GM21528 (cell line): Measurements from ENCODE around the gene CRYBB1.
"Not testable (repeated sequence)": the region's sequence is repeated elsewhere in the genome, so short reads cannot be mapped to it uniquely, and the experiment has no call there.

Experiments
- ATAC-seq: cut with Tn5 transposase; IDR thresholded peaks from one replicate; pipeline ENCODE4 v1.9.1; 2021; ENCODE audit warnings: mild to moderate bottlenecking, moderate library complexity; ENCODE audit not compliant: unreplicated experiment, low FRiP score

The CRYBB1 gene

DNA sequence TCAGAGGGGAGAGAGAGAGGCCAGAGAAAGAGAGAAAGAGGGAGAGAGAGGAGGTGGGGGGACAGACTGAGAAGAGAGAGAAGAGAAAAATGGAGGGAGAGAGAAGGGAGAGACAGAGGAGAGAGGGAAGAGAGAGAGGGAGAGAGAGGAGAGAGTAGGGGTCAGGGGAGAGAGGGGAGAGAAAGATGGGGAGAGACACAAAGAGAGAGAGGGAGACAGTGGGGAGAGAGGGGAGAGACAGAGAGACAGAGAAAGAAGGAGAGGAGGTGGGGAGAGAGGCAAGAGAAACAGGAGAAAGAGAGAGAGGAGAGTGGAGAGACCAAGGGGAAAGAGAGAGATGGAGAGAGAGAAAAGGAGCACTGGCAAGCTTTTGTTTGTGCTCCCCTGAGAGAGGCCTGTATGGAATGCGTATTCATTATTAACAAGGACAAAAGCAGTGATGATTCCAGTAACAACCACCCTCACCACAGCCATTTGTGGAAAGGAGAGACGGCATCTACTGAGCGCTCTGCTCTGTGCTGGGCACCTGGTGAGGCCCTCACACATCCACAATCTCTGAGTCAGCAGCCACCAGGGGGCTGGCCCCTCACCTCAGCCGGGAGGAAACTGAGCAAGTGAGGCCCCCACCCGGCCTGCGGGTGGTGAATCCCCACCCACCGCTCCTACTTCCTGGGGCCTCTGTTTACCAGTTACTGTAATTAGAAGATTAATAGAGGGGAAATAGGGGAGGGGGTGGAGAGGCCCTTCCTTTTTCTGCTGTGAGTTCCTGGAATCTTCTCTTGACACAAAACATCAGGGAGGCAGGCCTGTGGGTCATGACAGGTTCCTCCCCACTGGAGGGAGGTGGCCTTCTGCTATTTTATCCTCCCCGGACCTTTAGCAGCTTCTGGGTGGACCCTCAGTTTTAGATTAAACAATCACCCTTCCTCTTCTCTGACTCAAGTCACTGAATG is 24.9 kb upstream of the CRYBB1 start:
- no peak for ATAC-seq

DNA sequence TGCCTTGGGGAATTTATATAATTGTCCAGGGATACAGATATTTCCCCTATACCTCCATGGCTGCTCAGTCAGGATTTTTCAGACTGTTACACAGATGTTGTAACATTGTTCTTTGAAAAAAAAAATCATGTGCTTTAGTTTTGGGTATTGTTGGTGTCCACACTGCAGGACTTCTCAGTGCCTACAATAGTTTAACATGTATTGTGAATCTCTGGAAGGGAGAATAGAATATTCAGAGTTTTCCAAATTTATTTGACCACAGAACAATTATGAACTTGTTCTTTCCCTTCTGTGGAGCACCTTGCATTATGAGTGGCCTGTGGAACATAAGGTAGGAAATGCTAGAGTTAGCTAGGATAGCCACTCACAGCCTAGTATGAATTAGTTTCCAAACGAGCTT is 18.5 kb upstream of the CRYBB1 start:
- no peak for ATAC-seq

DNA sequence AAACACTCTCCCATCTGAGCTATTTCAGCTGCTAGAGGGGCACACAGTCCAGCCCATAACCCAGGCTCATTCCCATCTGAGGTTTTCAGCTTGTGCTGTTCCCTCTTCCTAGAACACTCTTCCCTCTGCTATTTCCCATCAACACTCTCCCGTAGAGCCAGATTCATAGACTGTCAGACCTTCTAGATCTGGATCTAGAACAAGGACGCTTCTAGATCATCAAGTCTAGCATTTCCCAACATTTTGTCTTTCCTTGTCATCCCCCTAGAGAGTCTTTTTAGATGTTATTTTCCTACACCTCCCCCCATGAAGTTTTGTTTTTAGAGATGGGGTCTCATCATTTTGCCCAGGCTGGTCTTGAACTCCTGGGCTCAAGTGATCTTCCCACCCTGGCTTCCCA is 17.3 kb upstream of the CRYBB1 start:
- no peak for ATAC-seq

DNA sequence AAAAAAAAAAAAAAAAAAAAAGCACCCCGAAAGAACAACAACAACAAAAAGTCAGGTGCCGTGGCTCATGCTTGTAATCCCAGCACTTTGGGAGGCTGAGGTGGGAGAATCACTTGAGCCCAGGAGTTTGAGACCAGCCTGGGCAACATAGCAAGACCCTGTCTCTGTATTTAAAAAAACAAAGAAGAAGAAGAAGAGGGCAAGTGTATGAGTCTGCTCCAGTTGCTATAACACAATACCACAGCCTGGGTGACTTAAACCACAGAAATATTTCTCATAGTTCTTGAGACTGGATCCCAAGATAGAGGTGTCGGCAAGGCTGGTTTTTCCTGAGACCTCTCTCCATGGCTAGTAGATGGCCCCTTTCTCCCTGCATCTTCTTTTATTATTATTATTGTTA is 16.4 kb upstream of the CRYBB1 start:
- no peak for ATAC-seq

DNA sequence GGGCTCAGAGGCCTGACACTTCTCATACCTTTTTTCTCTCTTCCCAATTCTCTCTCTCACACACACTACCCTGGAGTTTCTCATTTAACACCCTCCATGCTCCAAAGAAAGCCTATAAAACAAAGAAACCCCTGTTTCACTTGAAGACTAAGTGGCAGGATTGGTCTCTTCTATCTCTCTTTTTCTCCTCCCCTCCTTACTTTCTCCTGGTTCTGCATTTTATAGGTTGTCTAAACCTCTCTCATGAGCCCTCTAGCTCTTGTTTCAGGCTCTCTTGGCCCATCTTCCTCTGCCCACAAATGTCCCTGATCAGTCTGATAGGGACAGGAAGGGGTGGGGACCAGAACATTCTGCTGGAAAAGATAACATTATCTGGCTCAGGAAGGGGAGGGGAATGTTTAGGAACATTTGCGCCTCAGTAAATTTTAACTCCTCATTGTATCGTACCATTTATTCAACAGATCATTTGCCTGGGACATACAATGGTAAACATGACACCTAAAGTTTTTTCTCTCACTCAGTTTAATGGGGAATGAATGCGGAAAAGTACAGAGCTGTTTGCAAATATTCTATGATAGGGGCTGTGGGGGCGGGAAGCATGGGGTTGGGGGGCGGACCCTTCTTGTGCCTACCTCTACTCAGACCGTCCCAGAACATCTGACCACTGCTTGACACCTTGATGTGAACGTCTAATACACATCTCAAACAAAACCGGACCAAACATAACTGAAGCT is 14.8 kb upstream of the CRYBB1 start:
- no peak for ATAC-seq

DNA sequence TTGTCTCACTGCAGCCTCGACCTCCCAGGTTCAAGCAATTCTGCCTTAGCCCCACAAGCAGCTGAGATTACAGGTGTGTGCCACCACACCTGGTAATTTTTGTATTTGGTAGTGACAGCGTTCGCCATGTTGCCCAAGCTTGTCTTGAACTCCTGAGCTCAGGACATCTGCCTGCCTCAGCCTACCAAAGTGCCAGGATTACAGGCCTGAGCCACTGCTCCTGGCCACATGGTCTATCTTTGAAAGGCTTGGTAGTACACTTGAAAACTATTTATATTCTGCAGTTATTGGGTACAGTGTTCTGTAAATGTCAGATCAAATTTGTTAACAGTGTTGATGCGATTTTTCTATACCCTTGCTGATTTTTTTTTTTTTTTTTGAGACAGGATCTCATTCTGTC is 13.5 kb upstream of the CRYBB1 start:
- ATAC-seq: no peak

DNA sequence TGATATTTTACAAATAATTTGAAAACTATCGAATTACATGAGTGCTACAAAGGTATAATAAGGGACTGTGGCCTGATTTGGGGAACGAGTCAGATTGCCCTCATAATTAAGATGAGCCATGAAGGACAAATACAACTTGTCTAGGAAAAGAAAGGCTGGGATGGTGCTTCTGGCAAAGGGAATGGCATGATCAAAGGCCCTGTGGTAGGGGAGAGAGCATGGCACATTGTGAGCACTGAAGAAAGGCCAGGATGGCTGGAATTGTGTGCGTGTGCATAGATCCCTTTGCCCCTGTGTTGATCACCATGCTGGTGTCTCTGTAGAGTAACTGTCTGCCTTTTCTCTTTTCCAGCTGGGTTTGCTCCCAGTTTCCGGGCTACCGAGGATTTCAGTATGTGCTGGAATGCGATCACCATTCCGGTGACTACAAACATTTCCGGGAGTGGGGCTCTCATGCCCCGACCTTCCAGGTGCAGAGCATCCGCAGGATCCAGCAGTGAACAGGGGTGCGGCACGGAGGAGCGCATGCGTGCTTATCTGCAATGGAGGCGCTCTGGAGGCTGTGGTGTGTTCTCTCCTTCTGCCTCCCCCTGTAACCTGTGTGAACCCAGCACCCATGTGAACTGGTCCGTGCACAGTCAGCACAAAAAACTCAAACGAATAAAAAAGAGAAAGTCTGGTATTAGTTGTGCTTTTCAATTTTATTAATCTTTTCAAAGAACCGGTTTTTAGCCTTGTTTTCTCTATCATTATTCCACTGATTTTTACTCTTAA is 12.3 kb upstream of the CRYBB1 start:
- ATAC-seq: no peak

DNA sequence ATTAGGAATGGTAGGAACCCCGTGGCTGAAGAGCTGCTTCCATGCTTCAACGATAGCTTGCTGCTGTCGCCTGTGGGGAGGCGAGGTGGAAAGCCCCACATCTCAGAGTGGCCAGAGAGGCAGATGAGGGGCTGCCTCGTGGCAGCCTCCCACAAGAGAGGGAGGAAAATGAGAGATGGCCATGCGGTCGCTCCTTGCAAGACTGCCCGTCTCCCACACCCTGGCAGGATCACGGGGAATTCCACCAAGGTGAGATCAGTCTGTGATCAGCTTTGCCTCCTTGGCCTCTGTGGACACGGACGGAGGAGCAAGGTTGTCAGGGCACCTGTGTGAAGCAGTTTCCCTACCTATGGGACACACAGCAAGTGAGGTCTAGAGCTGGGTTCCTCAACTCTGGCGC is 7.0 kb upstream of the CRYBB1 start:
- ATAC-seq: no peak

DNA sequence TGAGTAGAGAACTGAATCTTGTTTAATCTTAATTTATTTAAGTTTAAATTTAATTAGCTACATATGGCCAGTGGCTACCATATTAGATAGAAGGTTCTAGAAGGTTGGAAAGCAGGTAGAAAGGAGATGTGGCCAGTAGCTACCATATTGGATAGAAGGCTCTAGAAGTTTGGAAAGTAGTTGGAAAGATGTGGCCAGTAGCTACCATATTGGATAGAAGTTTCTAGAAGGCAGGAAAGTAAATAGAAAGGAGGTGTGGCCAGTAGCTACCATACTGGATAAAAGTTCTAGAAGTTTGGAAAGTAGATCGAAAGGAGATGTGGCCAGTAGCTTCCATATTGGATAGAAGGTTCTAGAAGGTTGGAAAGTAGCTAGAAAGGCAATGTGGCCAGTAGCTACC is 6.2 kb upstream of the CRYBB1 start:
- no peak for ATAC-seq

DNA sequence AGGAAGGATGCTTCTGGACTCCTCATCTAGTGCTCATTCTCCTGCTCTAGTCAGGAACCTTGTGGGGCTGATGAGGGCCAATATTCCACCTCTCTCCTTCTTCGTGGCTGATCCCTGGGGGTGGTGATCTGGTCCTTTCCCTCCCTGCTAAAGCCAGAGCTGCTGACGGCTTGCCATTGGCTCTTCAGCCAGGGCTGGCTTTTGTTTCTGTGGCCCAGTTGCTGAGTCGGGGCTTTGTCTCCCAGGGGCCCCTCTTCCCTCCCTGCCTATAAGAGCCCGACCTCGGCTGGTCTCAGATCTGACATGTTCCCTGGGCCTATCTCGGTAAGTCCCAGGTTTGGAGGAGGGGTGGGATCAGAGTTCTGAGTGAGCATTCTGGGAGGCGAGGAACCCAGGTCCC is 3.8 kb upstream of the CRYBB1 start, which contains the start of gene CRYBA4:
Gene CRYBA4 (plus strand): TSS at position 301 of the 400 bp plus-strand sequence. CDS start 634 bp downstream, outside the sequence.
- no peak for ATAC-seq

DNA sequence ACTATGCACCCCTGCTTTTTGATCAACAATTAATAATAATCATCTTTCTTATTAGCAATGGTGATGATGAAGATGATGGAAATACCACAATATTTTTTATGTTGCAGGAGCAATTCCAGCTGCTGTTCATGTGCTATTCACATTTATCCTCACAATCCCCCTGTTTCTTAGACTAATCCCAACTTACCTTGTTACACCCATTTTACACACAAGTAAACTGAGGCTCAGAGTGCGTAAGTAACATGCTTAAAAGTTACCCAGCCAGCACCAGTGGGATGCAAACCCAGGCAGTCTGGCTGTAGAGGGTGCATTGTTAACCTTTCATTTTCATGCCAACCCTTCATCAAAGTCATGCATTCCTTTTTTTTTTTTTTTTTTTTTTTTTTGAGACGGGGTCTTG is 2.4 kb upstream of the CRYBB1 start:
- ATAC-seq: no peak

DNA sequence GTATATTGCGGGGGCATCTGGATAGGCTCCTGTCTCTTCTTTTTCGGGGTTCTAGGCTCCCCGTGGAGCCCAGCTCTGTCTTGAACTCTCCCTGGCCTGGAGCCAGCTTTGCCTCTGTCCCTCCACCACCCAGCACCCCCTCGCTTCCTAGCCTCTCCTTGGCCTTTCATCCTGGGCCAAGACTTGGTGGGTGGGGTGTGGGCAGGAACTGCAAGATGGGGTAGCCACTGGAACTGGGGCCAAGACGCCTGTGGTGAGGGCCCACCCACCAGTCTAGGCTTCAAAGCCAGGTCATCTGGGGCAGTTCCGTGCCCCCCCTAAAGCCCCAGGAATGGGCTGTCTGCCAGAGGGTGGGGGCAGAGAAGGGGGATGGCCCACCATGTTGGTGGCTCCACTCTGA is 1.7 kb upstream of the CRYBB1 start:
- ATAC-seq: no peak

DNA sequence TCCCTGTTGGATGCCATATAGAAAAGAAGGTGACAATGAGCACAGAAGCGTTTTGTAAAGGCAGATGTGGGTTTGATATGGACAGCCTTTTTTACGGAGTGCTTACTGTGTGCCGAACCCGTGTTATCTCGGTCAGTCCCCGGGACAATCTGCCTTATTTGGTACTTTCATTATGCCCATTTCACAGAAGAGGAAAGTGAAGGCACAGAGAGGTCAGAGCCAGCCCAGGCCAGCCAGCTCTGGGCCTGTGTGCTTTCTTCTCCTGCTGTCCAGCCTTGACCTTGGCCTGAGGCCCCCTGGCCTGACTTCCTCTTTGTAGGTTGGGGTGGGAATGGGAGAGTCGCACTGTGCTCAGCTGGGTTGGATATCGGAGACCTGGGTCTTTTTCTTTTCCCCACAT is 628 bp upstream of the CRYBB1 start:
- ATAC-seq: no peak

DNA sequence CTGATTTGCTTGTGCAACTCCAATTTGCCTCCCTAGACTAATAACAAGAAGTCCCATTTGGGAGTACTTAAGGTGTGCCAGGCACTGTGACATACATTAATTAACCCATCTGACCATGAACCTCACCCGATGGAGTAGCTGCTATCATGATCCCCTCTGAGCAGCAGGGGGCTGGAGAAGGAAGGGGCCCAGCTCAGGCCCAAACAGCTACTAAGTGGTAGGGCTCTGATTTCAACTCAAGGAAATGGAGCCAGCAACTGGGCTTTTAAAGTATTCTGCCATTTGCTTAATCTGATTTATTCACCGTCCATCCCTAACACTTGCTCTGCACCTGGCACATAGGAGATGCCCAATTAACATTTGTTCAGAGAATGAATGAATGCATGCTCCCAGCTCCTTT is 1.2 kb downstream of the CRYBB1 start:
- ATAC-seq: no peak

DNA sequence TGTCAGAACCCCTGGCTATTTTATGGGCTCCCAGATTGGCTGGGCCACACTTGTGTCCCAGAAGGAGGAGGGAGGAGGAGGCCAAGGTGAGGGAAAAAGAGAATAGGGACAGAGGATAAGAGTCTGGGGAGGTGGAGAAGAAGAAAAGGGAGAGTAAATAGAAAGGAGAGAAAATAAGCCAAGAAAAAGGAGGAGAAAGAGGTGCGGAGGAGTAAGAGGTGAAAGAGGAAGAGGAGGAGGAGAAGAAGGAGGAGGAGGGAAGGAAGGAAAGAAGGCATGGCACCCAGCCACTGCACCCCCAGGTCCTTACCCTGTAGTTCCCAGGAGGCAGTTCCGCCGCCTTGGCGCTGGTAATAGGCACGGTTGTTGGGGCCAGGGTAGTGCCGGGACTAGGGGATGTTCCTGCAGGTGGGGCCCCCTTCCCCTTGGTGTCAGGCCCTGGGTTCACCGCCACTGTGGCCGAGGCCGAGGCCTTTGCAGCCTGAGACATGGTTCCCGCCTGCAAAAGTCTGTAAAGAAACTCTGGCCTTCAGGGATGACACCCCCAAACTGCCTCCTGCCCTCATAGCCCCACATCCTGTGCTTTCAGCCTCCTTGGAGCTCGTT is 1.9 kb downstream of the CRYBB1 start:
- ATAC-seq: no peak

DNA sequence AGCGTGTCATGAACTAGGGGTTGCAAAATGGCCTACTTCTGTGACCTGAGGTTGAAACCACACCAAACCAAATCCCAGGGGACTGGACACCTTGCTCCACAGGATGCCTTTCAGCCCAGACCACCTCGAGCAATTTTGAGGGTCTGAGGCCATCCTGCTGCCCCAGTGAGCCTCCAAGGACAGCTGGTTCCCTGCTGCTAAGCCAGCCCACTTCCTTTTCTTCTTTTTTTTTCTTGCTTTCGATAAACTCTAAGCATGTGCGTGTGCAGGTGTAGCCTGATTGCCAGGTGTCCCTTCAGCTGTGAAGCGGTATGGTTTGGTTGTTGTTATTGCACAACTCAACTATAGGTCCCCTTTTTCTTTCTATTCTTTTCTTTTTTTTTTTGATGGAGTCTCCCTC is 2.7 kb downstream of the CRYBB1 start:
- no peak for ATAC-seq

DNA sequence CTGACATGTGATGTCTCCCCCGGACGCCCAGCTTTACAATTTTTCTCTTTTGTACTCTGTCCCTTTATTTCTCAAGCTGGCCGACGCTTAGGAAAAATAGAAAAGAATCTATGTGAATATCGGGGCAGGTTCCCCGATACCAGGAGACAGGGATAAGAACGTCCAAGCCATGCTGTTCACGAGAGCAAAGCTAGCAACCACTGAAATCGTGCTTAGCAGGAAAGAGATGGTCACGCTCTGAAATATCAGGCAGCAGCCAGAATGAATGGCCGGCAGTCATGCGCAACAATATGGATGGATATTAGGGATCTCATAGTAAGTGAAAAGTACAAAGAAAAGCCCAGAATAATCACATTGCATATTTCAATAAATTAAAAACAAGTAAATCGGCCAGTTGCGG is 3.5 kb downstream of the CRYBB1 start:
- no peak for ATAC-seq

DNA sequence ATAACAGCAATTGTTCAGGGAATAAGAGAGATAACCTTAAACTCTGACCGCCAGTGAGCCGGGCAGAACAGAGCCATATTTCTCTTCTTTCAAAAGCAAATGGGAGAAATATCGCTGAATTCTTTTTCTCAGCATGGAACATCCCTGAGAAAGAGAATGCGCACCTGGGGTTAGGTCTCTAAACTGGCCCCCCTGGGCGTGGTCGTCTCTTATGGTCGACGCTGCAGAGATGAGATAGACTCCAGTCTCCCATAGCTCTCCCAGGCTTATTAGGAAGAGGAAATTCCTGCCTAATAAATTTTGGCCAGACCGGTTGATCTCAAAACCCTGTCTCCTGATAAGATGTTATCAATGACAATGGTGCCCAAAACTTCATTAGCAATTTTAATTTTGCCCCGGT is 4.1 kb downstream of the CRYBB1 start:
- not testable (repeated sequence) for ATAC-seq

DNA sequence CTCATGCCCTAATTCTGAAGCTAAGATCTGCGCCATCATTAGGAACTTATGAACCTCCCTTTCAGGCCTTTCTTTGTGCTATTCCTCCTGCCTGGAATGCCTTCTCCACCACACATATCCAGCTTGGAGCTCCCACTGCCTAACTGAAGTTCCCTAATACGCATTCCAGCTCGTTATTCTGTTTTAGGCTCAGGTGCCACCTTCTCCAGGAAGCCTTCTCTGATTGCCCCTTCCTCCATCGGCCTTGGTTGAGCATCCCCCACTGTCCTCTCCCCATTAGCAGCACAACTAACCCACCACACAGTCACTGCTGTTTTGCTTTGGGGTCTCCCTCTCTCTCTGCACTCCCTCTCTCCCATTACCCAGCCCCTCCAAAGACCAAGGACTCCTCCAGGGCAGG is 5.2 kb downstream of the CRYBB1 start:
- no peak for ATAC-seq

DNA sequence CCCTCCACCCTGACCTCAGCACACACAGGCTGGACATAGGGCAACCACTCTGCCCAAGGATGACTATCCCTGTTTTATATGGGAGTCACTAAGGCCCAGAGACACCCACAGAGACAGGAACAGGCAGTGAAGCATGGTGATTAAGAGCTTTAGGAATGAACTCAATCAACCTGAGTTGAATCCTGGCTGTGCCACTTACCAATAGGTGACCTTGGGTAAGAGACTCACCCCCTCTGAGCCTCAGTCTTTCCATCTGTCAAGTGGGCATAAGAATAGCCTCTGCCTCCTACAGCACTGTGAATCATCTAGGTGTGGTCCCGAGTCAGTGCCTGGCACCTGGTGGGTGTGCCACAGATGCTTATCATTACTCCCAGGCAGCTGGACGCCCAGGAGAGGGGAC is 6.8 kb downstream of the CRYBB1 start:
- no peak for ATAC-seq
